GM19468 (cell line): ENCODE results near the gene GBF1.
"Not testable (repeated sequence)": the region's sequence is repeated elsewhere in the genome, so short reads cannot be mapped to it uniquely, and the experiment has no call there.

Experiments used
- ATAC-seq: cut with Tn5 transposase; IDR thresholded peaks from one replicate; pipeline ENCODE4 v1.9.1; 2021; ENCODE audit warnings: mild to moderate bottlenecking, moderate library complexity, moderate number of reproducible peaks; ENCODE audit not compliant: unreplicated experiment; ENCODE audit errors: extremely low read depth

Gene GBF1

GRCh38 chr10:102231357-102232318, 13.7 kb upstream of the GBF1 start:
- ATAC-seq, result no peak

- ATAC-seq, result no peak
Measured at GRCh38 chr10:102233997-102234396, 11.3 kb upstream of the GBF1 start.

- no peak for ATAC-seq
Measured at GRCh38 chr10:102234888-102235597, 10.3 kb upstream of the GBF1 start.

GRCh38 chr10:102235598-102235920, 9.8 kb upstream of the GBF1 start:
- no peak for ATAC-seq

- no peak for ATAC-seq
Measured at GRCh38 chr10:102236006-102236405, 9.3 kb upstream of the GBF1 start.

- ATAC-seq, result no peak
Measured at GRCh38 chr10:102237711-102238252, 7.5 kb upstream of the GBF1 start.

- no peak for ATAC-seq
Measured at GRCh38 chr10:102240467-102241031, 4.8 kb upstream of the GBF1 start.

GRCh38 chr10:102241032-102241443, 4.3 kb upstream of the GBF1 start:
- ATAC-seq, result no peak

GRCh38 chr10:102241444-102242117, 3.8 kb upstream of the GBF1 start, which contains the start of gene PITX3:
Gene PITX3 (minus strand): TSS chr10:102241512. CDS start chr10:102232080, 9,432 bp downstream.
- peak; percentile 24 for ATAC-seq

GRCh38 chr10:102242118-102242485, 3.2 kb upstream of the GBF1 start:
- no peak for ATAC-seq

GRCh38 chr10:102243309-102243708, 2.0 kb upstream of the GBF1 start:
- ATAC-seq, result no peak

GRCh38 chr10:102245932-102246251, 560 bp downstream of the GBF1 start:
- ATAC-seq, result no peak

GRCh38 chr10:102246261-102246660, 929 bp downstream of the GBF1 start:
- ATAC-seq, result no peak

GRCh38 chr10:102247734-102248133, 2.4 kb downstream of the GBF1 start:
- ATAC-seq, result no peak

- ATAC-seq, result not testable (repeated sequence)
Measured at GRCh38 chr10:102252508-102252907, 7.2 kb downstream of the GBF1 start.

GRCh38 chr10:102254426-102254825, 9.1 kb downstream of the GBF1 start:
- no peak for ATAC-seq

GRCh38 chr10:102255404-102255803, 10.1 kb downstream of the GBF1 start:
- no peak for ATAC-seq

- ATAC-seq, result no peak
Measured at GRCh38 chr10:102261196-102261595, 15.9 kb downstream of the GBF1 start.

GRCh38 chr10:102261842-102262241, 16.5 kb downstream of the GBF1 start:
- no peak for ATAC-seq

GRCh38 chr10:102262744-102263370, 17.5 kb downstream of the GBF1 start:
- ATAC-seq, result no peak
